Esophagus squamous epithelium (tissue), 5 donors: ENCODE results near the gene KRTDAP. TPM values are rescaled to one million over a fixed set of nuclear protein-coding genes. Genes with fewer than 3 reads are reported as not detected.

Experiments
- DNase-seq: peaks from one replicate; lab custom pipeline; 2025; lab: John Stamatoyannopoulos, UW
- H3K27ac ChIP-seq, 4 donors: fragments of 200-600 bp; sonication (generic); one replicate each; pipeline ENCODE4 v1.5.1; 2016 to 2019; ENCODE audit warnings: mild to moderate bottlenecking in 1 of 4
- H3K27me3 ChIP-seq, 4 donors: fragments of 200-600 bp; sonication (generic); 1 replicate in 3 of 4; 2 replicates in 1 of 4; pipeline versions ENCODE4 v1.5.1 to v1.6.0; 2017 to 2021; ENCODE audit warnings: antibody characterized with exemption in 1 of 4
- H3K36me3 ChIP-seq, 3 donors: fragments of 200-600 bp; sonication (generic); one replicate each; pipeline ENCODE4 v1.5.1; 2016 to 2019
- H3K4me1 ChIP-seq, 3 donors: fragments of 200-600 bp; sonication (generic); one replicate each; pipeline ENCODE4 v1.5.1; 2017 to 2019
- H3K4me3 ChIP-seq, 4 donors: fragments of 200-600 bp; sonication (generic); 1 replicate in 3 of 4; 2 replicates in 1 of 4; pipeline ENCODE4 v1.5.1; 2016 to 2019; ENCODE audit warnings: mild to moderate bottlenecking in 2 of 4, moderate library complexity in 1 of 4
- H3K9me3 ChIP-seq, 3 donors: fragments of 200-600 bp; sonication (generic); one replicate each; pipeline ENCODE4 v1.5.1; 2016 to 2019
- CTCF ChIP-seq, 6 experiments: fragments of 450-650 bp in 4 of 6; fragments of 200-600 bp in 2 of 6; sonication (generic) in 2 of 6; IDR thresholded peaks; one replicate each; pipeline ENCODE4 v1.5.1; 2016 to 2019; ENCODE audit warnings: antibody characterized with exemption in 6 of 6, mild to moderate bottlenecking in 4 of 6, moderate library complexity in 4 of 6
- POLR2A ChIP-seq, 4 donors: fragments of 450-650 bp; IDR thresholded peaks; one replicate each; pipeline ENCODE4 v1.6.1; 2017; ENCODE audit warnings: antibody characterized with exemption in 4 of 4, mild to moderate bottlenecking in 4 of 4, moderate library complexity in 3 of 4
- WGBS, 2 donors: methylation state at CpG; one replicate each; pipeline ENCODE4 v1.1.5; 2018; 5-methylcytosine and 5-hydroxymethylcytosine counted together
- intact Hi-C: fragments of 100-400 bp; cut with DNase I; formaldehyde crosslinking; loops from one replicate; pipeline ENCODE4 v1.15.0; 2022
- total RNA-seq, 4 donors: library from RNA; depleted of rRNA; stranded (reverse); fragments of >200 nt; gene quantifications; one replicate each; pipeline ENCODE4 v1.1.0, GENCODE V29; 2016
- donor health status: DM: yes; HTN: yes; CAD: no.

The KRTDAP gene
- total RNA-seq, 4 donors from 2014 or later = 4.6 to 656 (median 111) TPM

- Histone ChIP-seq H3K27ac (no peak within 1 kb of the TSS), H3K27me3 (peaks cover 0 to 78% (median 0%) of the 10 kb centered on the region in 4 donors), H3K36me3 (no peaks in the 10 kb centered on the region), H3K9me3 (no peaks in the 10 kb centered on the region), H3K4me3 (no peak within 1 kb of the TSS), H3K4me1 (peaks cover 6 to 46% (median 10%) of the 10 kb centered on the region in 3 donors)
- 32 to 69% methylated on average over 10 to 20 of the region's 39 CpGs for WGBS, 2 donors
- TF ChIP-seq CTCF (IDR thresholded peaks at IDR 0.05) (no peak), POLR2A (IDR thresholded peaks at IDR 0.05) (no peak)
- intact Hi-C loops = no loop called here
- no peak for DNase-seq
These were observed 43.0 kb upstream of the KRTDAP start, which contains the start of gene GAPDHS for GRCh38 chr19:35533201-35533821. TSS of gene GAPDHS (plus strand) at chr19:35533456. CDS start at chr19:35533528, 72 bp downstream.

DNA sequence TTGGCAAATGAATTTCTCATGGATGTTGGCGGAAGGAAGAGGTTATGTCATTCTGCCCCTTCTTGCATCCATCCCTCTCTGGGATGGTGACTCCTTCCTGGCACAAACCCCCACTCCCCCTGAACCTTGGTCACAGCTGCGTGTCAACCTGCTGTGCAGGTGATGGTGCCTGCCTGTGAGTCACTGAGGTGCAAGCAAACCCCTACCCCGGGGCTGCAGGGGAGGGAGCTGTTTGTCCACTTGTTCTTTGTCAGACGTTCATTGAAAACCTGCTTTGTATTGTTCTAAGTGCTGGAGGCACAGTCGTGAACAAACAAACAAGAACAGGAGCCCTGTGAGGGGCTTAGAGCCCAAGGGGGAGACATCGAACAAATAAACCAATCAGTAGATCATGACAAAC lies 41.0 kb upstream of the KRTDAP start:
- intact Hi-C loops = no loop called here
- no peak for DNase-seq
- H3K9me3 ChIP-seq = no peaks in the 10 kb centered on the region
- WGBS, 2 donors = 4 to 36% methylated on average over 4 to 5 of the region's 6 CpGs
- H3K36me3 ChIP-seq = no peaks in the 10 kb centered on the region
- H3K27me3 ChIP-seq = peaks cover 0 to 98% (median 0%) of the 10 kb centered on the region in 4 donors
- peak overlapping the region in 1 of 4 donors; percentile 48 for H3K27ac ChIP-seq
- TF ChIP-seq CTCF (IDR thresholded peaks at IDR 0.05) (no peak), POLR2A (IDR thresholded peaks at IDR 0.05) (no peak)
- H3K4me3 ChIP-seq = no peak overlapping the region
- peaks cover 6 to 62% (median 10%) of the 10 kb centered on the region in 3 donors for H3K4me1 ChIP-seq

DNA sequence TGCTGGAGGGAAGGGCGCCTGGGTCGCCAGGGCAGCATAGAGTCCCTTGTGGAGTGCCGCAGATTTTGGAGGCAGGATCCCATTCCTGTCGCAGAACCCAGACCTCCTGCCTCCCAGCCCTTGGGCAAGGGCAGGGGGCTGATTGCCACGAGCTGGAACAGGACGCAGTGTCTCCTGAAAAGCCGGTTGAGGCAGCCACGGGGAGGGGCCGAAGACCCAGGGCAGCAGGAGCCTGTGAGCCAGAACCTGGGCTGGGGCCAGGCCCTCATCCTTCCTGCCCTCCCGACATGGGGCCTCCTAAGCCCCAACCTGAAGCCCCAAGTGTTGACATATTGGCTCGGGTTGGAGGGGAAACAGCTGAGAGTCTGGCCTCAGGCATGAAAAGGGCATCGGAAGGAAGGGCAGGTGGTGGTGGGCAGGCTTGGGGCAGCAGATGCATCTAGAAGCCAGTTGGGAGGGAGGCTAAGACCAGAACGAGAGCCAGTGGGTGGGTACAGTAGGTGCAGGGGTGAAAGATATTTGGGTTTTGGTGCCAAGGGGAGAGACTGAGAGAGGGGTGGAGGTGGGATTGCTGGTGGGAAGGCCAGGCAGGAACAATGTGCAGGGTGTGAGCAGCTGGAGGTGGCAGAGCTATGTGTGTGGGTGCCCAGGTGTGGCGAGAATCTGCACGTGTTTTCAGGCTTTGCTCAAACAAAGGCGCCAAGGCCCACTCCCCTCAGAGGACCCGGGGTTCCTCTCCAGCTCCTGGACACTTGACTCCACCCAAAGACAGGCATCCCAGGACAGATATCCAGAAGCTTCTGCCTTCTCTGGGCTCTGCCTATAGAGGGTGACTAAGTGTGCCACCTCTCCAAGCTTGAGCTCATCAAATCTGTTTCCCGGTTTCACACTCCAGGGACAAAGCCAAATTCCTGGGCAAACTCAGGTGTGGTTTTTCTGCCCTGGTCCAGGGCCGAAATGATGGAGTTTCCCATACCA lies 39.3 kb upstream of the KRTDAP start:
- intact Hi-C loops = no loop called here
- Histone ChIP-seq H3K9me3 (no peaks in the 10 kb centered on the region), H3K27ac (peak overlapping the region in 3 of 4 donors; percentile 58 to 75 (median 64)), H3K4me3 (no peak overlapping the region), H3K36me3 (no peaks in the 10 kb centered on the region), H3K27me3 (peaks cover 0 to 100% (median 0%) of the 10 kb centered on the region in 4 donors), H3K4me1 (peaks cover 6 to 62% (median 10%) of the 10 kb centered on the region in 3 donors)
- DNase-seq = no peak
- TF ChIP-seq POLR2A (IDR thresholded peaks at IDR 0.05) (no peak), CTCF (IDR thresholded peaks at IDR 0.05) (no peak)
- 27 to 29% methylated on average over 7 to 9 of the region's 19 CpGs for WGBS, 2 donors

GRCh38 chr19:35528218-35529038 lies 38.2 kb upstream of the KRTDAP start, which contains the start of gene SBSN:
TSS of gene SBSN (minus strand) at chr19:35528311. CDS start at chr19:35528281, 30 bp downstream.
- Histone ChIP-seq H3K9me3 (no peaks in the 10 kb centered on the region), H3K36me3 (no peaks in the 10 kb centered on the region), H3K4me3 (peak within 1 kb of the TSS in 2 of 4 donors; percentile 26 to 27), H3K27ac (peak within 1 kb of the TSS in 3 of 4 donors; percentile 58 to 75 (median 64)), H3K27me3 (peaks cover 0 to 100% (median 0%) of the 10 kb centered on the region in 4 donors), H3K4me1 (peaks cover 3 to 53% (median 5%) of the 10 kb centered on the region in 3 donors)
- no peak for TF ChIP-seq POLR2A (IDR thresholded peaks at IDR 0.05)
- no peak for TF ChIP-seq CTCF (IDR thresholded peaks at IDR 0.05)
- DNase-seq = no peak
- WGBS, 2 donors = 67 to 74% methylated on average over 10 to 11 of the region's 11 CpGs
- intact Hi-C loops = no loop called here
